ENCODE data around the gene SLC4A3. TPM values are rescaled to one million over a fixed set of nuclear protein-coding genes. Genes with fewer than 3 reads are reported as not detected.

SLC4A3 gene
- total RNA-seq, 1 experiment from 2014 or later = 8.7 TPM

DNA sequence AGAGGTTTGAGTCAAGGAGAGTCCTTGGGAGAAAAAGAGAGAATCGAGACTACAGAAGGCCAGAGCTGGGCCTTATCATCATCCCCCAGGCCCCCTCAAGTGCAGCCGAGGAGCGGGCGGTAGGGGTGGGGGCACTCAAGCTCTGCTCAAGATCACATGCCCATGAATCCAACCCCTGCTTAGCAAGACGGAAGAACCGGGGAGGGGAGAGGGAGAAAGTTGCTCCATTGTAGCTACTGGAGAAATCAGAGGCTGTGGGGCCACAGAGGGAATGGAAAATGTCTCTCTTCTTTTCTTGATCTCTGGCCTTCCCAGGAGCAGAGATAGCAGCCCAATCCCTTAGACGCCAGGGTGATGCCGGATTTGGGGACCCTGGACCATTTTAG is 14.6 kb downstream of the SLC4A3 start:
- no peak for ATAC-seq
- CTCF ChIA-PET = interaction anchor here (0.8 to 6.8 kb wide), 31 partner anchors 11 to 239 kb away, joined by 3 to 72 read pairs (median 6); partner anchors contain the start of genes CHPF, INHA, OBSL1 and SLC4A3
- H3K27ac Mint-ChIP-seq = no peak overlapping the region

GRCh38 chr2:219642465-219643083 is 15.1 kb downstream of the SLC4A3 start:
- ATAC-seq = peak; percentile 91
- Mint-ChIP-seq H3K9me3 (no peaks in the 10 kb centered on the region), H3K4me3 (peak overlapping the region; percentile 26; the same call in 1 of the 2 replicates), H3K27me3 (ENCODE audit: low read depth) (peaks cover 6% of the 10 kb centered on the region; the same call in 1 of the 2 replicates), H3K36me3 (no peaks in the 10 kb centered on the region), H3K27ac (no peak overlapping the region), H3K4me1 (peaks cover 27% of the 10 kb centered on the region)
- DNase-seq (ENCODE audit: low spot score) = peak; percentile 99
- POLR2A ChIA-PET = interaction anchor here (0.6 to 1.0 kb wide), 3 partner anchors 23 to 52 kb away, joined by 3 read pairs; no protein-coding TSS in a partner anchor
- CTCF ChIA-PET = interaction anchor here (0.6 to 6.8 kb wide), 44 partner anchors 8 to 254 kb away, joined by 3 to 72 read pairs (median 4); partner anchors contain the start of genes CHPF, INHA, OBSL1 and SLC4A3
- TF ChIP-seq TCF7 (CRISPR knock-in tag; IDR thresholded peaks at IDR 0.05; ENCODE audit: low read depth) (no peak), ETV6 (CRISPR knock-in tag; IDR thresholded peaks at IDR 0.05) (peak; percentile 47; the same call in 1 of the 2 replicates), GRHL2 (CRISPR knock-in tag; IDR thresholded peaks at IDR 0.05; ENCODE audit: insufficient replicate concordance, severe bottlenecking) (no peak), GTF2I (CRISPR knock-in tag; conservative IDR thresholded peaks at IDR 0.05) (no peak), TEAD1 (CRISPR knock-in tag; IDR thresholded peaks at IDR 0.05) (0 out of 2 replicates have a peak, but pooled peaks have one; percentile 16), CBFB (CRISPR knock-in tag; IDR thresholded peaks at IDR 0.05; ENCODE audit: low read depth) (no peak), HMGXB4 (CRISPR knock-in tag; IDR thresholded peaks at IDR 0.05) (peak; percentile 71), ZNF232 (CRISPR knock-in tag; IDR thresholded peaks at IDR 0.05) (peak; percentile 93; the same call in 1 of the 2 replicates), KAT7 (CRISPR knock-in tag; IDR thresholded peaks at IDR 0.05; ENCODE audit: borderline replicate concordance) (no peak), SP1 (CRISPR knock-in tag; conservative IDR thresholded peaks at IDR 0.05) (no peak; the same call in 1 of the 2 replicates), ZBTB21 (CRISPR knock-in tag; IDR thresholded peaks at IDR 0.05; ENCODE audit: borderline replicate concordance) (no peak), JAZF1 (CRISPR knock-in tag; IDR thresholded peaks at IDR 0.05) (no peak), SMAD3 (CRISPR knock-in tag; IDR thresholded peaks at IDR 0.05; ENCODE audit: borderline replicate concordance) (peak; percentile 81), GABPB1 (CRISPR knock-in tag; IDR thresholded peaks at IDR 0.05) (peak; percentile 88)
- TF ChIP-seq, protein P1, sequence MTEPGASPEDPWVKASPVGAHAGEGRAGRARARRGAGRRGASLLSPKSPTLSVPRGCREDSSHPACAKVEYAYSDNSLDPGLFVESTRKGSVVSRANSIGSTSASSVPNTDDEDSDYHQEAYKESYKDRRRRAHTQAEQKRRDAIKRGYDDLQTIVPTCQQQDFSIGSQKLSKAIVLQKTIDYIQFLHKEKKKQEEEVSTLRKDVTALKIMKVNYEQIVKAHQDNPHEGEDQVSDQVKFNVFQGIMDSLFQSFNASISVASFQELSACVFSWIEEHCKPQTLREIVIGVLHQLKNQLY (CRISPR knock-in tag; IDR thresholded peaks at IDR 0.05) = 0 out of 2 replicates have a peak, but pooled peaks have one; percentile 27
- TF ChIP-seq, protein P2, sequence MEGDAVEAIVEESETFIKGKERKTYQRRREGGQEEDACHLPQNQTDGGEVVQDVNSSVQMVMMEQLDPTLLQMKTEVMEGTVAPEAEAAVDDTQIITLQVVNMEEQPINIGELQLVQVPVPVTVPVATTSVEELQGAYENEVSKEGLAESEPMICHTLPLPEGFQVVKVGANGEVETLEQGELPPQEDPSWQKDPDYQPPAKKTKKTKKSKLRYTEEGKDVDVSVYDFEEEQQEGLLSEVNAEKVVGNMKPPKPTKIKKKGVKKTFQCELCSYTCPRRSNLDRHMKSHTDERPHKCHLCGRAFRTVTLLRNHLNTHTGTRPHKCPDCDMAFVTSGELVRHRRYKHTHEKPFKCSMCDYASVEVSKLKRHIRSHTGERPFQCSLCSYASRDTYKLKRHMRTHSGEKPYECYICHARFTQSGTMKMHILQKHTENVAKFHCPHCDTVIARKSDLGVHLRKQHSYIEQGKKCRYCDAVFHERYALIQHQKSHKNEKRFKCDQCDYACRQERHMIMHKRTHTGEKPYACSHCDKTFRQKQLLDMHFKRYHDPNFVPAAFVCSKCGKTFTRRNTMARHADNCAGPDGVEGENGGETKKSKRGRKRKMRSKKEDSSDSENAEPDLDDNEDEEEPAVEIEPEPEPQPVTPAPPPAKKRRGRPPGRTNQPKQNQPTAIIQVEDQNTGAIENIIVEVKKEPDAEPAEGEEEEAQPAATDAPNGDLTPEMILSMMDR (IDR thresholded peaks at IDR 0.05) = peak; percentile 88
- TF ChIP-seq, protein P3, sequence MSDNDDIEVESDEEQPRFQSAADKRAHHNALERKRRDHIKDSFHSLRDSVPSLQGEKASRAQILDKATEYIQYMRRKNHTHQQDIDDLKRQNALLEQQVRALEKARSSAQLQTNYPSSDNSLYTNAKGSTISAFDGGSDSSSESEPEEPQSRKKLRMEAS (CRISPR knock-in tag; IDR thresholded peaks at IDR 0.05) = no peak; the same call in 1 of the 2 replicates

More for the DNA sequence above, 14.6 kb downstream of the SLC4A3 start:
- POLR2A ChIA-PET = interaction anchor here (1.0 kb wide), 2 partner anchors 43 to 53 kb away, joined by 3 read pairs; no protein-coding TSS in a partner anchor
- Mint-ChIP-seq H3K27me3 (ENCODE audit: low read depth) (peaks cover 6% of the 10 kb centered on the region; the same call in 1 of the 2 replicates), H3K36me3 (no peaks in the 10 kb centered on the region), H3K4me3 (no peak overlapping the region), H3K4me1 (peaks cover 27% of the 10 kb centered on the region), H3K9me3 (no peaks in the 10 kb centered on the region)
- no peak for DNase-seq (ENCODE audit: low spot score)
- TF ChIP-seq RORB (CRISPR knock-in tag; IDR thresholded peaks at IDR 0.05) (no peak), ZBTB21 (CRISPR knock-in tag; IDR thresholded peaks at IDR 0.05; ENCODE audit: borderline replicate concordance) (0 out of 2 replicates have a peak, but pooled peaks have one; percentile 40), NFATC4 (CRISPR knock-in tag; IDR thresholded peaks at IDR 0.05) (no peak)
